GM23248 (cell line): ENCODE results near the gene MKI67.

Source experiments
- EZH2 ChIP-seq: fragments of 200-600 bp; sonication (generic); IDR thresholded peaks from 2 replicates; pipeline ENCODE4 v1.6.1; 2018; ENCODE audit warnings: antibody characterized with exemption, mild to moderate bottlenecking; ENCODE audit not compliant: insufficient read depth, poor library complexity, severe bottlenecking
- EZH2phosphoT487 ChIP-seq: fragments of 200-600 bp; sonication (generic); IDR thresholded peaks from 2 replicates; pipeline ENCODE4 v1.6.1; 2018; ENCODE audit warnings: antibody characterized with exemption, moderate library complexity, mild to moderate bottlenecking, low read depth; ENCODE audit not compliant: insufficient read depth

DNA sequence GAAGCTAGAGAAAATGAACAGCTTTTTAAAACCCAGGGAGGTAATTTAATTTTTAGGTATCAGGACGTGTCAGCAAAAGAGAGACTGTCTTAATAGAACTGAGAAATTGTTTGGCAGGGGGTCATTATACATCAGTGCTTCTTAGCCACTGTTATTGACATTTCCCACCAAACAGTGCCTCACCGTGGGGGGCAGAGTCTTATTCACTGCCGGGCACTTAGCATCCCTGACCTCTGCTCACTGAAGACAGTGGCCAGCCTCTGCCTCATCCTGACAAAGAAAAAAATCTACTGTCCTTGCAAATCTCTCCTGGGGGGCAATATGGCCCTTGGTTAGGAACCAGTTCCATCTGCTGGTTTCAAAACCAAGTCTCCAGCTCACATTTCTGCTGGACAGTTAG is 14.2 kb upstream of the MKI67 start:
- TF ChIP-seq EZH2 (no peak), EZH2phosphoT487 (no peak)
